NCI-H748 treated with DMSO at 0.1 percent for 48 hours (cell line): ENCODE results near the gene KLK4.

Source experiments
- DNase-seq: peaks from one replicate; lab custom pipeline; 2025; lab: John Stamatoyannopoulos, UW

KLK4 gene, protein sequence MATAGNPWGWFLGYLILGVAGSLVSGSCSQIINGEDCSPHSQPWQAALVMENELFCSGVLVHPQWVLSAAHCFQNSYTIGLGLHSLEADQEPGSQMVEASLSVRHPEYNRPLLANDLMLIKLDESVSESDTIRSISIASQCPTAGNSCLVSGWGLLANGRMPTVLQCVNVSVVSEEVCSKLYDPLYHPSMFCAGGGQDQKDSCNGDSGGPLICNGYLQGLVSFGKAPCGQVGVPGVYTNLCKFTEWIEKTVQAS

DNA sequence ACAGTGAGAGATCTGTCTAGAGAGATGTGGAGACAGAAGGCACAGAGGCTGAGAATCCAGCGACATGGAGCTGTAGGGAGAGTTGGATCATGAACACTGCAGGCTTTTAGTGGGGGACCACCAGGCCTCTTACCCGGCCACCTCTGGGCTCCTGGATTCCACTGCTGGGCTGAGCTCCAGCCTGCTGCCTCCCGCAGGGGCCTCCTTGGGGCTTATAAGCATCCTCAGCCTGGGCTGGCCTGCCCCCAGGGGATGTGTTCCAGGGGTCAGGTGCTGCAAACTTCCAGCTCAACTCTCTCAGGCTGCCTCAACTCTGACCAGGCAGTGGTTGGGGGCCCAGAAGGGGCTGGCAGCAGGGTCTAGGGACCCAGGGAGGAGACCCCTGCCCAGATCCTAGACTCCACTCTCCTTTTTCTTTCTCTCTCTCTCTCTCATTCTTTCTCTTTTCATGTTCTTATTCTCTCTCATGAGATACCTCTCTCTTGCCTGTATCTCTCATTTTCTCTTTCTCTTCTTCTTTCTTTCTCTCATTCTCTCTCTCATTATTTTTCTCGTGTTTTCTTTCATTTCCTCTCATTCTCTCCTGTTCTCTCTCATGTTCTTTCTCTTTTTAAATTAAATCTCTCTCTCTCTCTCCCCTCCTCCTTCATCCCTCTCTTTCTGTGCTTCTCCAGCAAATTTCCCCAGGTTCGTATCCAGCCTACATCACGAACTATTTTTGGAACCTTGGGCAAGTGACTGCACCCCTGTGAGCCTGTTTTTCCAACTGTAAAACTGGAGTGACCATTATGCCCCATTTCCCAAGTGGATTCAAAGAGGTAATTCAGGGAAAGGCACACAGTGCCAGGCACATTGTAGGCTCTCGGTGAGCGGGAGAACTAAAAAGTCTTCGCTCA, at the start of gene KLK4:
KLK4 (minus strand) TSS at position 190 of the 896 bp plus-strand sequence. CDS start 657 bp downstream, outside the sequence.
- no peak for DNase-seq

DNA sequence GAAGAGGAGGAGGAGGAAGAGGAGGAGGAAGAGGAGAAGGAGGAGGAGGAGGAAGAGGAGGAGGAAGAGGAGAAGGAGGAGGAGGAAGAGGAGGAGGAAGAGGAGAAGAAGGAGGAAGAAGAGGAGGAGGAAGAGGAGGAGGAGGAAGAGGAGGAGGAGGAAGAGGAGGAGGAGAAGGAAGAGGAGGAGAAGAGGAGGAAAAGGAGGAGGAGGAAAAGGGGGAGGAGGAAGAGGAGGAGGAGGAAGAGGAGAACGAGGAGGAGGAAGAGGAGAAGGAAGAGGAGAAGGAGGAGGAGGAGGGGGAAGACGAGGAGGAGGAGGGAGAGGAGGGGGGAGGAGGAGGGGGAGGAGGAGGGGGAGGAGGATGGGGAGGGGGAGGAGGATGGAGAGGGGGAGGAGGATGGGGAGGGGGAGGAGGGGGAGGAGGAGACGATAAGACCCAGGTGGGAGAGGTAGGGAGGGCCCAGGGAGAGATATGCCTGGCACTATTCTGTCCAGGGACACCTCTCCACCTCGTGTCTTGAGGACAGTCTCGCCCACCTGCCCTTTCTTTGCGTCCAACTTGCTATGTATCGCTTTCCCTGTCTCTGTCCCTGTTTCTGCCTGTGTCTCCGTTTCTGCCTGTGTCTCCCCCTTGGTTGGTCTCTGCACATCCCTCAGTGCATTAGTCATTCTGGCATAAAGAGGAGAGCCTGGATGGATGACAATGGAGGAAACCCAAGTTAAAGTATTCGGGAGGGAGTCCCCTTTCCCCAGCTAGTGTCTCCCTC, 48.7 kb upstream of the KLK4 start:
- no peak for DNase-seq

DNA sequence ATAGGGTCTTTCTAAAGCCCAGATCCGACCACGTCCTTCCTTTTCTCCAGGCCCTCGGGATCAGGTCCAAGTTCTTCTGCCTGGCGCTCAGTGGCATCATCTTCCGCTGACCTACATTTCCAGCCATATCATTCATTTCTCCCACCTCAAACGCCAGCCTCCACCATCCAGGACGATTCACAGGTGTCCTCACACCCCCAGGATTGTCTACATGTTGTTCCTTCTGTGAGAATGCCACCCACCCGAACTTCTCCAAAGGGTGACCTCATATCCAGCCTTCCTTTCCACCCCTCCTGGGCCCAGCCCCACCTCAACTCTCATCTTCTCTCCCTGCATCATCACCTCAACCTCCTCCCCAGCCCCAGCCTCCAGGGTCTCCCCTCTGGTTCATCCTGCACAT, 46.4 kb upstream of the KLK4 start:
- DNase-seq = no peak

DNA sequence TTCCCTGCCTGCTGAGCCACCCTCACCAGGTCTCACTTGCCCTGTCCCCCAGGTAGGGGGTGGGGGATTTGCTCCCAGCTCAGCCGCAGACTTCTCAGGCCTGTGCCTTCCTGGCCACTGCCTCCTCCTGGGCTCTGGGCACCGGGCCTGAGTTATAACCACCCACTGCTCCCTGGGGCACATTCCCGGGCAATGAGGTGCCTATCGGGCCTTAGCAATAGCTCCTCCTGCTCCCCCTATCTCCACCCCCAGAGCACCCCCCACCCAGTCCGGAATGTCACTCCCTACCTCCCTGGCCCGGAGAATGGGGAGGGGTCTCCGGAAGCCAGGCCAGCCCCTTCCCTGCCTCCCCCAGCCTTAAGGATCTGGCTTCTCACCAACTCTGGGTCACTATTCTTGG, 41.7 kb upstream of the KLK4 start, which contains the start of gene KLK5:
KLK5 (minus strand) TSS at position 129 of the 400 bp plus-strand sequence. CDS start 381 bp downstream, outside the sequence.
- no peak for DNase-seq

DNA sequence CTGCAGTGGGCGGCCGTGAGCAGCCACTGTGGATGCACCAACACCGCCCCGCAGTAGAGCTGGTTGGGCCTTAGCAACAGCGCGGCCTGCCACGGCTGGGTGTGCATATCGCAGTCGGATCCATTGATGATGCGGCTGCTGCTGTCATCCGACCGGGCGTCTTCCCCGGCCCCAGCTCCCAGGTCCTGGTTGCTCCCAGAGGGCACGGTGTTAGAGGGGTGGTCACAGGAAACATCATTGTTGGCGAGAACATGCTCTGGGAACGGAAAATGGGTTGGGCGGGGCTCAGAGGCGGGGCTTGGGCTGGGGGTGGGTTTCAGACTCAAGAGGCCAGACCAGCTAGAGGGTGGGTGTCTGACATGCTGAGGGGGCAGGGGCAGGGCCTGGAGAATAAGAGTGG, 38.7 kb upstream of the KLK4 start:
- no peak for DNase-seq

DNA sequence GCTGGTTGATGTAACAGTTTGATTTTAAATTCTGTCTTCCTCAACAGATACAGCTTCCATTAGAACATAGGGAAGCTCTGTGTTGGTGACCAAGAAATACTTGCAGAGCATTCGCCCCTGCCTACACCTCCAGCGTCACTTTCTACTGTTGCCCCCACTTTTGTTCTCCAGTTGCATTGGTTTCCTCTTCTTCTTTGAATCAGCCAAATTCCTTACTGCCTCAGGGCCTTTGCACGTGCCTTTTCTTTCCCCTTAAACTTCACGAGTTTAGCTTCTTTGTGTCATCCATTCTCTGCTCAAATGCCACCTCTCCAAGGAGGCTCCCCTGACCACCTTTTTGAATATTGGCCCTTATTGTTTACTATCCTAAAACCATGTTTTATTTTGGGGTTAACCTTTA, 35.9 kb upstream of the KLK4 start:
- DNase-seq = no peak

DNA sequence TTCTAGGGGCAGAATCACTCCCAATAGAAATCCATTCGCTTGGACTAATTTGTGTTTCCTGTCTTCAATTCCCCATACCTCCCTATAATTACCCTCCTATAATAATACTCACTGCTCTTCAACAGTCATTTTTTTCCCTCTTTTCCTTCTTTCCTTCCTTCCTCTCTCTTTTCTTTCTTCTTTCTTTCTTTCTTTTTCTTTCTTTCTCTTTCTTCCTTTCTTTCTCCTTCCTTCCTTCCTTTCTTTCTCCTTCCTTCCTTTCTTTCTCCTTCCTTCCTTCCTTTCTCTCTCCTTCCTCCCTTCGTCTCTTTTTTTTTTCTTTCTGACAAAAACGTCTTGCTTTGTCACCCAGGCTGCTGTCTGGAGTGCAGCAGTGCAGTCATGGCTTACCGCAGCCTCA, 33.6 kb upstream of the KLK4 start:
- no peak for DNase-seq

DNA sequence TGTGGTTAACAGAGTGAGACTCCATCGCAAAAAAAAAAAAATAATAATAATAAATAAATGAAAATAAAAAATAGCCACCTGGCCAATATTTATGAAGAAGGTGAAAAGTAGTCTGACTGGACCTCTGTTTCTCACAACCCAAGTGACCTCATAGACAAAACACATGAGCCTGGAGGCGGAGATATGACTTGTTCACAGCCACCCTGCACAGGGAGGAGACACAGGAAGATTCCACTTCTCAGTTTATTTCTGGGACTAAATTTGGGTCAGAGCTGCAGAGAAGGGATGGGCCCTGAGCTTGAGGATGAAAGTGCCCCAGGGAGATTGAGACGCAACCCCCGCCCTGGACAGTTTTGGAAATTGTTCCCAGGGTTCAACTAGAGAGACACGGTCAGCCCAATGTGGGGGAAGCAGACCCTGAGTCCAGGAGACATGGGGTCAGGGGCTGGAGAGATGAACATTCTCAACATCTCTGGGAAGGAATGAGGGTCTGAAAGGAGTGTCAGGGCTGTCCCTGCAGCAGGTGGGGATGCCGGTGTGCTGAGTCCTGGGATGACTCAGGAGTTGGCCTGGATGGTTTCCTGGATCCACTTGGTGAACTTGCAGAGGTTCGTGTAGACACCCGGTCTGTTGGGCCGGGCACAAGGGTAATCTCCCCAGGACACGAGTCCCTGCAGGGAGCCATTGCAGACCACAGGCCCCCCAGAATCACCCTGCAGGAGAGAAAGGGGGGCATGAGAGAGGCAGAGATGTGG, 32.1 kb upstream of the KLK4 start:
- no peak for DNase-seq

DNA sequence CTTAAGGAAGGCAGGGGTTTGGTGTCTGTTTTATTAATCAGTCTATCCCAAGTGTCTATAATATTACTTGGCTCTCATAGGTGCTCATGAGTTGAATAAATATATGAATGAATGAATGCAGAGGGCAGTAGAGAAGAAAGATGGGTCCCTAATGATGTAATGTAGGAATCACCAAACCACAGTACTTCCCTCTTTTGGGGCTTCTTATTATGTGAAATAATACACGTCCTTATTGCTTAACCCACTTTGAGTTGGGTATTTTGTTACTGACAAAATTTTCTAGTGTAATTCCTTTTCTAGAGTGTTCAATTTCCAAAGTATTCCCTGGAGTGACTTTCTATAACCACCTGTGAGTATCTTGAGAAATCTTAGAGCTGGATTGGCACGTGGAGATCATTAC, 28.4 kb upstream of the KLK4 start:
- DNase-seq = no peak

DNA sequence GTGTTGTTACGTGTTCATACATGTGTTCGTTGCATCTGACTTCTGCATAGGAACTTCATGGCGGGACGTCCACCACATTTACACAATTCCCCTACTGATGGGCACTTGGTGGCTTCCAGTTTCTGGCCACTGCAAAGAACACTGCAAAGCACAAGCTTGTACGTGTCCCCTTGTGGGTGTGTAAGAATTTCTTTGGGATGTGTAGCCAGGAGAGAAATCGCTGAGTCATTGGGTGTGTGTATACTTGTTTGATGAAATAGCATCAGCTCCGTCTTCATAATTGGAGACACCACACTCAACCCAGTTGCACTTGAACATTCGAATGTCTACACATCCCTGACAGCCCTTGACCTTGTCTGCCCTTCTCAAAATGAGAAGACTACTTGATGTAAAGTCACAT, 22.4 kb upstream of the KLK4 start:
- no peak for DNase-seq

DNA sequence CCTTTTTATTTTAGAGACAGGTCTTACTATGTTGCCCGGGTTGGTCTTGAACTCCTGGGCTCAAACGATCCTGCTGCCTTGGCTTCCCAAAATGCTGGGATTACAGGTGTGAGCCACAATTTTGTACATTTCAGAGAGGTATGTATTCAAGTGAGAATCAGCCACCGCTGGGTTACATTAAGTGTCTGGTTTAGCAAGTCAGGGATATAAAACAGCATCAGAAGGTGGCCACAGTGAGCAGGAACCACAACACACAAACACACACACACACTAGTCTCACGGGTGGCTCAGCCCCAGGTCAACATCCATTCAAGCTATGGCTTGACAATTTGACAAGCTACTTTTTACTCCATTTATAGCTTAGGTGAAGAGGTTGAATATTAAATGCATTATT, 21.5 kb upstream of the KLK4 start:
- no peak for DNase-seq

DNA sequence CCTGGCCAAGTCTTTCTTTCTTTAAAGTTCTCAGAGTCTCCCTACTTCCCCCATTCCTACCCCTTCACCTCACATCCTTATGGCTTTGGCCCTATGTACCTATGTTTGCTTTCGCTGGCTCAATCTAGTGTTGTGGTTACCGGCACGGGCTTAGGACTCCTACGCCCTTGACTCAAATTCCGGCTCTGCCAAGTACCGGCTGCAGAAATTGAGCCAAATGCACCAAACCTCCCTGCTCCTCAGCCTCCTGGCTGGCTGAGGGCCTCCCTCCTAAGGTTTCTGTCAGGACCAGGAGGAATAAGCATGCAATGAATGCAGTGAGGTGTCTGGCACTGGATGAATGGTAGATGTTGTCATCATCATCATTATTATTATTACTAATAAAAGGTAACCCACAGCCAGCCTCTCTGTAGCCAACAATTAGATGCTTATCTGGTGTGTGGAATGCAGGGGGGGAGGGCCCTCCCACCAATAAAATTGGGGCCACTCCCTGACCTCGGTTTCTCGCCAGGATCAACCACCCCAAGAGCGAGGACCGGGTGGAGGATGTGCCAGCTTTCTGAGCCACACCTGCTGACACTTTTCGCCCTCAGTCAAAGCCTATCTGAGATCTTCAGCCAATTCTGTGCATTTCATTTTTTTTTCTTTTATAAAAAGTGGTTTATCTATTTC, 21.0 kb upstream of the KLK4 start:
- DNase-seq = no peak

DNA sequence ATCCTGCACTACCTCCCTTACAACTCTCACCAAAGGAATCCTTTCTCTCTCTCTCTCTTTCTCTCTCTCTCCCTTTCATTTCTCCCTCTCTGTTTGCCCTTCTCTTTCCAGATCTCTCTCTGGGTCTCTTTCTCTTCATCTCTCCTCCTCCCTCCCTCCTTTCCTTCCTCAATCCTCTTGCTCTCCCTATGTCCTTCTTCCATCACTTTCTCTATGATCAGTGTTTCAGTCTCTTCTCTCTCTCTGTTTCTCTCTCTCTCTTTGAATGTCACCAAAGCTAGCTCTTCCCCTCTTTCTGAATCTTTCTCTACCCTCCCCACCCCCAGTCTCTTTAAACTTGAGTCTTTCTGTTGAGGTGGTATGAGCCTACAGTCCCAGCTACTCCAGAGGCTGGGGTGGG, 19.8 kb upstream of the KLK4 start:
- DNase-seq = no peak

DNA sequence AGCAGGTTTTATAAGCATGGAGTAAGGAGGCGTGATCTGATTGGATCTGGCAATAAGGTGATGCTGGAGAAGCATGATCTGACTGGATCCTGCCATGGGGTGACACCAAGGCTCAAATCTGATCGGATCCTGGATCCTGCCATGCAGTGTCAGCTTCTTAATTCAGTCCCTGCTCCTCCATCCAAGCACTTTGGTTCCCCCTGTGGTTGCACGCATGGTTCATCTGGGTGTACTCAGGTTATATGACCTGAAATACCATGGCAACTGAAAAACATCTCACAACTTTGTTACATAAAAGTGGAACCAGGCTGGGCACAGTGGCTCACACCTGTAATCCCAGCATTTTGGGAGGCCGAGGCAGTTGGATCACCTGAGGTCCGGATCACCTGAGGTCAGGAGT, 17.6 kb upstream of the KLK4 start:
- DNase-seq = no peak

DNA sequence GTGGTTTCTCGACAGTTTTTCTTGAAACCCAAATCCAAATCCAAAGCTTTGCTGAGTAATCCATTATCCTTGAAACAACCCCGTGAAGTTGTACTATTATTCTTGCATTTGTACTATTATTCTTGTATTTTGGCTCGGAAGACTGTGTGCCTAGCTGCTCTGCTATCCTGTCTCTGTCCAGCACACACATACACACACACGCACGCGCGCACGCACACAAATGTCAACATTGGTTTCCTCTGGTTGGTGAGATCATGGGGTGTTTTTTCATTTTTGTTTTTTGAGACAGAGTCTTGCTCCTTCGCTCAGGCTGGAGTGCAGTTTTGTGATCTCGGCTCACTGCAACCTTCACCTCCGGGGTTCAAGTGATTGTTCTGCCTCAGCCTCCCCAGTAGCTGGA, 14.9 kb upstream of the KLK4 start:
- no peak for DNase-seq

DNA sequence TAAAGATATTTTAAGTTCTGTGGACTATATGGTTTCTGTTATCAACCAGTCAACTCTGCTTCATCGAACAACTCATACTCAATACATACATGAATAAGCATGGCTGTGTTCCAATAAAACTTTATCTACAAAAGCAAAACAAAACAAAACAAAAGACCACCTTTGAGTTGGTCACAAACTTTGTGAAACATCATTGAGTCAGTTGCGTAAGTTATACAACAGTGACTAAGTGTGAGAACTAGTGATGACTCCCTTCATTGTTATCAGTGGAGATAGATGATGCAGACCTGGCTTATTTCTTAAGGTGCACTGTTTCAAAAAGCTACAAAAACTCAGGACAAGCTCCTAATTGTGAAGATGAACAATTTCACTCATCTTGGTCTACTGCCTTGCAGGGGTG, 14.5 kb upstream of the KLK4 start:
- no peak for DNase-seq

DNA sequence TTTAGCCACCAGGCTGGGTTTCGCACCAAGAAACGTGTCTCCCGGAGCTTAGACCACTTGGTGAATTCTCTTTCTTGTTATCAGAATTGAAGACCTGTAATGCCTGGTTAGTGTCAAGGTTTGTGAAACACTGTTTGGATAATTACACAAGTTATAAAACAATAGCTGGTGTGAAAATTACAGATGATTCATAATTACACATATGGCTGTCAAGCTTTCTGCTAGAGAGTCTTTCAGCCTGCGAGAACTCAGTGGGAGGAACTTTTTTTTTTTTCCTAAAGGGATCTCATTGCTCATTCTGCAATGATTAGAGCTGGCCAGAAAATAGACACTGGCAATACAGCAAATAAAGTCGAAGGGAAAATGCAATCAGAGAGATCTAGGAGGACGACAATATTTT, 13.4 kb upstream of the KLK4 start:
- DNase-seq = no peak

DNA sequence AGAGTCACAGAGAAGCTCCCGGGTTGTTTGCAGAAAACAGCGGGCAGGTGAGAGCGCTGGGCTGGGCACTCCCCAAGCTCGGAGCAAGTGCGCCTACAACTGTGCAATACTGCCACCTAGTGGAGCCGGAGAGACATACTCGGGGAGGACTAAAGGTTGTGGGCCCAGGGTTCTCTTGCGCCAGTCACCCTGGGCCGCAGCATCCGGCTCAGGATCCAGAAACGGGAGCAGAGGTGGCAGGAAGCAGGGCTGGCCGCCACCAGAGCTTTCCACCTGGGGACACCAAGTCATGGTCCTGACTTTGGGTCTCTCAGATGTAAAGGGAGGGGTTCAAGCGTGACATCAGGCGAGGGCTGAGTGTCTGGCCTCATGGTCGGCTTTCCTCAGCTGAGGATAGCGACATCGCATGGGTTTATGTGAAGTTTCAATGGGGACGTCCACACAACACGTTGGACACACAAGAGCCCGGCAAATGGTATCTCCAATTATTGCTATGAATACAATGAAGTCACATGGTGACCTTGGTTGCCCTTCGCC, 11.2 kb upstream of the KLK4 start:
- peak; percentile 90 for DNase-seq

DNA sequence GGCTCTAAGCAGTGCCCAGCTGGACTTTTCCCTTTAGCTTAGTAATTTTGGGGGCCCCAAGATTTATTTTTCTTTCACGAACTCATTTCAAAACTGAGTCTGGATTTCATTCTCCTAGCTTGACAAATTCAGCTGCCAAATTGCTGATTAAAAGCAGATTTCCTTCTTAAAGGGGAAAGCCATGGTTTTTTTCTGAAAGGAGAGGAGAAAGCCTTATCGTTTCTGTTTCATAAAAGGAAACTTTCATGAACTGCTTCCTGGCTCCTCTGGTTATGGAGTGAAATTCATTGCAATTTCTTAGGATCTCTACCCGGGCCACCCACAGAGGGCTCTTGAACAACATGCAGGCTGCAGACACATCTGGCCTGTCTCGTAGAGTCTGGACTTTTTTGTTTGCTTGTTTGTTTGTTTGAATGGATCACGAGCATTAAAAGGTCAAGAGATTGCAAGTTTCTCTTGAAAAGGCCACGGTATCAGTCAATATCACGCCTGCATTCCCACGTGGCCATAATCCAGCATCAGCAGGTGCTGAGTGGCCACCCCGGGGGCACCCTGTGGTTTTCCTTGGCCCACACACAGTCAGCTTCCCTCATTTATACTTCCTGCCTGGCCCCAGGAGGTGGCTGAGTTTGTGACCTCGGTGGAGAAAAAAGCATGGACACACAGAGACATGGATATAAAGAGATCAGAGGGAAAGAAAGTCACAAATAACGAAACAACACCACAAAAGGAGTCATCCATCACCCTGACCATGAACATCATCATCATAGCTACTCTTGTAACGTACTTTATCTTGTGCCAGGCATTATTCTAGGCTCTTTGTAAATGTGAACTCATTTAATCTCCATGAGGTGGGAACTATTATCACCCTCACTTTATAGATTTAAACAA, 10.5 kb upstream of the KLK4 start:
- DNase-seq = peak; percentile 81

DNA sequence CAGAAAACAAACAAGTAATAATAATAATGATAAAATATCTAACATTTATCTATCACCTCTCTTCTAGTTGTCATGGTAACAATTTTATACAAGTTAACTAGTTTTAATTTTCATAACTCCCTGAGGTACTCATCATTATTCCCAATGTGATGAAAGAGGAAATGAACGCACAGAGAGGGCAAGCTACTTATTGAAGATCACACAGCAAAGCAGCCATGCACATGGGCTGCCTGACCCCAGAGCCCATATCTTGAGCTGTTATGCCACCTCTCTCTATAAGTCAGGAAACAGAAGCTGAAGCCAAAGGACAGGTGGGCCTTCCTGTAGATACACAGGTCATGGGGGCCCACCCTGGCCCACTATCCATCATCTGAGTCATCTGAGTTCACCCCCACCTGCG, 4.9 kb upstream of the KLK4 start:
- no peak for DNase-seq
